GM23338 (cell line): ENCODE data around the gene AFAP1. TPM values are rescaled to one million over a fixed set of nuclear protein-coding genes. Genes with fewer than 3 reads are reported as not detected.

Source experiments
- ATAC-seq: fragments of 200-7000 bp; cut with Tn5 transposase; 3 replicates; pipeline ENCODE4 v1.9.1; 2020
- DNase-seq: peaks from one replicate; pipeline ENCODE4 v3.0.0-alpha.2; 2015; ENCODE audit warnings: low spot score
- H2AFZ ChIP-seq: fragments of 200-600 bp; sonication (generic); 2 replicates; pipeline ENCODE4 v1.8.0; 2016; ENCODE audit warnings: antibody characterized with exemption, mild to moderate bottlenecking, moderate library complexity
- H3F3A ChIP-seq: fragments of 200-600 bp; sonication (generic); replicated peaks from 2 replicates; pipeline ENCODE4 v1.8.0; 2017; ENCODE audit warnings: antibody characterized with exemption, mixed run types, low read depth
- H3K27ac ChIP-seq: fragments of 200-600 bp; sonication (generic); 2 replicates; pipeline ENCODE4 v1.6.1; 2016; ENCODE audit warnings: low read depth
- H3K27me3 ChIP-seq: fragments of 200-600 bp; sonication (generic); 2 replicates; pipeline ENCODE4 v1.8.0; 2016; ENCODE audit warnings: mild to moderate bottlenecking, mixed run types, moderate library complexity; ENCODE audit not compliant: insufficient read depth
- H3K36me3 ChIP-seq: fragments of 200-600 bp; sonication (generic); 2 replicates; pipeline ENCODE4 v1.8.0; 2016; ENCODE audit warnings: mild to moderate bottlenecking; ENCODE audit not compliant: insufficient read depth
- H3K4me1 ChIP-seq: fragments of 200-600 bp; sonication (generic); 2 replicates; pipeline ENCODE4 v1.8.0; 2016; ENCODE audit warnings: mild to moderate bottlenecking, moderate library complexity; ENCODE audit not compliant: insufficient read depth
- H3K4me2 ChIP-seq: fragments of 200-600 bp; sonication (generic); 2 replicates; pipeline ENCODE4 v1.7.1; 2017; ENCODE audit warnings: mixed run types
- H3K4me3 ChIP-seq: fragments of 200-600 bp; sonication (generic); 2 replicates; pipeline ENCODE4 v1.6.1; 2016; ENCODE audit warnings: mixed run types
- H3K79me2 ChIP-seq: fragments of 200-600 bp; sonication (generic); replicated peaks from 2 replicates; pipeline ENCODE4 v1.8.0; 2017; ENCODE audit warnings: mild to moderate bottlenecking; ENCODE audit not compliant: insufficient read depth
- H3K9me2 ChIP-seq: fragments of 200-600 bp; sonication (generic); 2 replicates; pipeline ENCODE4 v1.8.0; 2017; ENCODE audit not compliant: insufficient read depth
- H4K20me1 ChIP-seq: fragments of 200-600 bp; sonication (generic); replicated peaks from 2 replicates; pipeline ENCODE4 v1.8.0; 2017; ENCODE audit warnings: mild to moderate bottlenecking; ENCODE audit not compliant: insufficient read depth
- H3K27ac Mint-ChIP-seq: 2 replicates; pipeline ENCODE4 v1.8.0; 2020; ENCODE audit warnings: inconsistent platforms, mild to moderate bottlenecking, moderate library complexity, mixed read lengths
- H3K27me3 Mint-ChIP-seq: 3 replicates; pipeline ENCODE4 v1.8.0; 2022; ENCODE audit warnings: low read depth, mild to moderate bottlenecking, moderate library complexity, mixed read lengths, inconsistent platforms; ENCODE audit not compliant: insufficient read depth, poor library complexity
- H3K36me3 Mint-ChIP-seq: 3 replicates; pipeline ENCODE4 v1.8.0; 2021; ENCODE audit warnings: low read depth, mild to moderate bottlenecking, inconsistent platforms, moderate library complexity, mixed read lengths
- H3K4me1 Mint-ChIP-seq: 3 replicates; pipeline ENCODE4 v1.8.0; 2020; ENCODE audit warnings: mild to moderate bottlenecking, inconsistent platforms, mixed read lengths
- H3K4me3 Mint-ChIP-seq: 3 replicates; pipeline ENCODE4 v1.8.0; 2021; ENCODE audit warnings: moderate library complexity, mild to moderate bottlenecking, inconsistent platforms, mixed read lengths
- H3K9me3 Mint-ChIP-seq: 3 replicates; pipeline ENCODE4 v1.8.0; 2020; ENCODE audit warnings: moderate library complexity, mild to moderate bottlenecking, inconsistent platforms, mixed read lengths
- polyA plus RNA-seq: library from polyadenylated mRNA; unstranded; fragments of >200 nt; fragmentation: Nextera tagmentation; extraction: Ambion mirVana; gene quantifications from 2 replicates; pipeline ENCODE4 v1.2.1, GENCODE V29; 2016
- total RNA-seq: library from RNA; depleted of rRNA; stranded (reverse); fragments of >200 nt; shearing (Covaris generic); gene quantifications from 2 replicates; pipeline ENCODE4 v1.2.3, GENCODE V29; 2014
- TF ChIP-seq, protein P1 (sequence below): fragments of 250-450 bp; sonication (Bioruptor Pico); IDR thresholded peaks from 2 replicates; pipeline ENCODE4 v1.5.0; 2020; ENCODE audit warnings: mild to moderate bottlenecking, moderate library complexity
- TF ChIP-seq, protein P2 (sequence below): IDR thresholded peaks from one replicate; pipeline ENCODE4 v1.6.1; 2018; ENCODE audit warnings: antibody characterized with exemption; ENCODE audit not compliant: unreplicated experiment
- TF ChIP-seq, protein P3 (sequence below), 2 experiments: fragments of 200-600 bp in 1 of 2; sonication (generic) in 1 of 2; conservative IDR thresholded peaks; 2 replicates each; pipeline versions ENCODE4 v1.5.1 to v1.6.1; 2016 to 2017; ENCODE audit warnings: antibody characterized with exemption in 2 of 2, low read depth in 2 of 2, mild to moderate bottlenecking in 2 of 2, moderate library complexity in 1 of 2

AFAP1 gene
- total and polyA plus RNA-seq, 2 experiments from 2014 or later, result 6.5 to 21.5 TPM

DNA sequence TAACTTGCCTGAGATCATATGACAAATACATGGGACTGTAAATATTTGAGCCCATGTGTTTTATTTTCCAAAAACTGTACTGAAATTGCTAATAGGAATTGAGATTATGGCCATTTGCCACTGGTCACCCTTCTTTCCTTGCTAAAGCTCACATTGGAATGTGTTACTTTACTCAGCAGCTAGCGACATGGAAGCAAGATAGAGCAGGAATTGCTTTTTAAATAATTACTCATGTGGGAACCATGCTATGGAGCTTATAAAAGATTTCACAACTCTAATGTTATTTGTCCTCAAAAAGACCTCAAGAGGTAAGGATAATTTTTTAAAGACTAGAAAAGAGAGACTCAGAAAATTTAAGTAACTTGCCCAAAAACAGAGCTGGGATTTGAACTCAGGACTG is 48.8 kb upstream of the AFAP1 start (continued):
- TF ChIP-seq, protein P1, sequence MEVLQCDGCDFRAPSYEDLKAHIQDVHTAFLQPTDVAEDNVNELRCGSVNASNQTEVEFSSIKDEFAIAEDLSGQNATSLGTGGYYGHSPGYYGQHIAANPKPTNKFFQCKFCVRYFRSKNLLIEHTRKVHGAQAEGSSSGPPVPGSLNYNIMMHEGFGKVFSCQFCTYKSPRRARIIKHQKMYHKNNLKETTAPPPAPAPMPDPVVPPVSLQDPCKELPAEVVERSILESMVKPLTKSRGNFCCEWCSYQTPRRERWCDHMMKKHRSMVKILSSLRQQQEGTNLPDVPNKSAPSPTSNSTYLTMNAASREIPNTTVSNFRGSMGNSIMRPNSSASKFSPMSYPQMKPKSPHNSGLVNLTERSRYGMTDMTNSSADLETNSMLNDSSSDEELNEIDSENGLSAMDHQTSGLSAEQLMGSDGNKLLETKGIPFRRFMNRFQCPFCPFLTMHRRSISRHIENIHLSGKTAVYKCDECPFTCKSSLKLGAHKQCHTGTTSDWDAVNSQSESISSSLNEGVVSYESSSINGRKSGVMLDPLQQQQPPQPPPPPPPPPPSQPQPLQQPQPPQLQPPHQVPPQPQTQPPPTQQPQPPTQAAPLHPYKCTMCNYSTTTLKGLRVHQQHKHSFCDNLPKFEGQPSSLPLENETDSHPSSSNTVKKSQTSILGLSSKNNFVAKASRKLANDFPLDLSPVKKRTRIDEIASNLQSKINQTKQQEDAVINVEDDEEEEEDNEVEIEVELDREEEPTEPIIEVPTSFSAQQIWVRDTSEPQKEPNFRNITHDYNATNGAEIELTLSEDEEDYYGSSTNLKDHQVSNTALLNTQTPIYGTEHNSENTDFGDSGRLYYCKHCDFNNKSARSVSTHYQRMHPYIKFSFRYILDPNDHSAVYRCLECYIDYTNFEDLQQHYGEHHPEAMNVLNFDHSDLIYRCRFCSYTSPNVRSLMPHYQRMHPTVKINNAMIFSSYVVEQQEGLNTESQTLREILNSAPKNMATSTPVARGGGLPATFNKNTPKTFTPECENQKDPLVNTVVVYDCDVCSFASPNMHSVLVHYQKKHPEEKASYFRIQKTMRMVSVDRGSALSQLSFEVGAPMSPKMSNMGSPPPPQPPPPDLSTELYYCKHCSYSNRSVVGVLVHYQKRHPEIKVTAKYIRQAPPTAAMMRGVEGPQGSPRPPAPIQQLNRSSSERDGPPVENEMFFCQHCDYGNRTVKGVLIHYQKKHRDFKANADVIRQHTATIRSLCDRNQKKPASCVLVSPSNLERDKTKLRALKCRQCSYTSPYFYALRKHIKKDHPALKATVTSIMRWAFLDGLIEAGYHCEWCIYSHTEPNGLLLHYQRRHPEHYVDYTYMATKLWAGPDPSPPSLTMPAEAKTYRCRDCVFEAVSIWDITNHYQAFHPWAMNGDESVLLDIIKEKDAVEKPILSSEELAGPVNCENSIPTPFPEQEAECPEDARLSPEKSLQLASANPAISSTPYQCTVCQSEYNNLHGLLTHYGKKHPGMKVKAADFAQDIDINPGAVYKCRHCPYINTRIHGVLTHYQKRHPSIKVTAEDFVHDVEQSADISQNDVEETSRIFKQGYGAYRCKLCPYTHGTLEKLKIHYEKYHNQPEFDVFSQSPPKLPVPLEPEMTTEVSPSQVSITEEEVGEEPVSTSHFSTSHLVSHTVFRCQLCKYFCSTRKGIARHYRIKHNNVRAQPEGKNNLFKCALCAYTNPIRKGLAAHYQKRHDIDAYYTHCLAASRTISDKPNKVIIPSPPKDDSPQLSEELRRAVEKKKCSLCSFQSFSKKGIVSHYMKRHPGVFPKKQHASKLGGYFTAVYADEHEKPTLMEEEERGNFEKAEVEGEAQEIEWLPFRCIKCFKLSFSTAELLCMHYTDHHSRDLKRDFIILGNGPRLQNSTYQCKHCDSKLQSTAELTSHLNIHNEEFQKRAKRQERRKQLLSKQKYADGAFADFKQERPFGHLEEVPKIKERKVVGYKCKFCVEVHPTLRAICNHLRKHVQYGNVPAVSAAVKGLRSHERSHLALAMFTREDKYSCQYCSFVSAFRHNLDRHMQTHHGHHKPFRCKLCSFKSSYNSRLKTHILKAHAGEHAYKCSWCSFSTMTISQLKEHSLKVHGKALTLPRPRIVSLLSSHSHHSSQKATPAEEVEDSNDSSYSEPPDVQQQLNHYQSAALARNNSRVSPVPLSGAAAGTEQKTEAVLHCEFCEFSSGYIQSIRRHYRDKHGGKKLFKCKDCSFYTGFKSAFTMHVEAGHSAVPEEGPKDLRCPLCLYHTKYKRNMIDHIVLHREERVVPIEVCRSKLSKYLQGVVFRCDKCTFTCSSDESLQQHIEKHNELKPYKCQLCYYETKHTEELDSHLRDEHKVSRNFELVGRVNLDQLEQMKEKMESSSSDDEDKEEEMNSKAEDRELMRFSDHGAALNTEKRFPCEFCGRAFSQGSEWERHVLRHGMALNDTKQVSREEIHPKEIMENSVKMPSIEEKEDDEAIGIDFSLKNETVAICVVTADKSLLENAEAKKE (CRISPR knock-in tag), result no peak

DNA sequence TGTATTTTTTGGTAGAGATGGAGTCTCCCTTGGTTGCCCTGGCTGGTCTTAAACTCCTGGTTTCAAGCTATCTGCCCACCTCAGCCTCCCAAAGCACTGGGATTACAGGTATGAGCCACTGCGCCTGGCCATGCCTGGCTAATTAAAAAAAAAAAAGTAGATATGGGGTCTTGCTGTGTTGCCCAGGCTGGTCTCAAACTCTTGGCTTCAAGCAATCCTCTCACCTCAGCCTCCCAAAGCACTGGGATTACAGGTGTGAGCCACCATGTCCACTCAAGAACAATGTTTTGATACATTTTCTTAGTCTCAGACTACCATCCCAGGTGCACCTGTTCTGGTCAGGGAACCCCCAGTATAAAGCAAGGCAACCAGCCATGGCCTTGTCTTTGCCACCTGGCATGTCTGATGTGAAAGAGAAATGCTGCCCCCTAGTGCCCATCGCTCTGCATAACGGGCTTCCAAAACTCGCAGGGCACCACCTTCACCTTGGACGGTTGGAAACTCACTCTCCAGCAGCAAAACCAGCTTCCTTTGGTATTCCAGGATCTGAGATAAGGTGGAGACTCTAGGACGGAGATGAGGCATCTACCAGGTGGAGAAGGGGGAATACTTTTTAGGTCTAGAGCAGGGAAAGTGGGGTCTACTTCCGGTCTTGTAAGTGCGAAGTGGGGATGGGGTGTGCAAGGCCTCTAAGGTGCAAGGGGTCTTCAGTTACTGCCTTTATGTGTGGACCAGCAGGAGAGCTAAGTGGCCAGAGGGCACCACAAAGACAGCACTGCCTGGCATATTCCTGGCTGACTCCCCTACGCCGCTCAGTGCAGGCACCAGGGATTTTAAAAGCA is 47.7 kb upstream of the AFAP1 start:
- no peak overlapping the region for H3K4me2 ChIP-seq
- H3K27me3 ChIP-seq, result no peaks in the 10 kb centered on the region
- Mint-ChIP-seq H3K27ac (peak overlapping the region; percentile 53; the same call in 1 of the 2 replicates), H3K4me3 (no peak overlapping the region), H3K9me3 (no peaks in the 10 kb centered on the region), H3K4me1 (peaks cover 14% of the 10 kb centered on the region), H3K36me3 (no peaks in the 10 kb centered on the region), H3K27me3 (peaks cover 14% of the 10 kb centered on the region)
- DNase-seq (peak; percentile 93), ATAC-seq (peak; percentile 79)
- peak overlapping the region; percentile 33; the same call in 1 of the 2 replicates for H2AFZ ChIP-seq
- no peaks in the 10 kb centered on the region for H4K20me1 ChIP-seq
- H3K4me1 ChIP-seq, result peaks cover 8% of the 10 kb centered on the region; the same call in 1 of the 2 replicates
- H3K36me3 ChIP-seq, result no peaks in the 10 kb centered on the region
- H3F3A ChIP-seq, result no peaks in the 10 kb centered on the region; the same call in 1 of the 2 replicates
- H3K9me2 ChIP-seq, result no peaks in the 10 kb centered on the region
- no peak overlapping the region for H3K4me3 ChIP-seq
- no peak overlapping the region for H3K27ac ChIP-seq
- no peaks in the 10 kb centered on the region for H3K79me2 ChIP-seq
- TF ChIP-seq, protein P2, sequence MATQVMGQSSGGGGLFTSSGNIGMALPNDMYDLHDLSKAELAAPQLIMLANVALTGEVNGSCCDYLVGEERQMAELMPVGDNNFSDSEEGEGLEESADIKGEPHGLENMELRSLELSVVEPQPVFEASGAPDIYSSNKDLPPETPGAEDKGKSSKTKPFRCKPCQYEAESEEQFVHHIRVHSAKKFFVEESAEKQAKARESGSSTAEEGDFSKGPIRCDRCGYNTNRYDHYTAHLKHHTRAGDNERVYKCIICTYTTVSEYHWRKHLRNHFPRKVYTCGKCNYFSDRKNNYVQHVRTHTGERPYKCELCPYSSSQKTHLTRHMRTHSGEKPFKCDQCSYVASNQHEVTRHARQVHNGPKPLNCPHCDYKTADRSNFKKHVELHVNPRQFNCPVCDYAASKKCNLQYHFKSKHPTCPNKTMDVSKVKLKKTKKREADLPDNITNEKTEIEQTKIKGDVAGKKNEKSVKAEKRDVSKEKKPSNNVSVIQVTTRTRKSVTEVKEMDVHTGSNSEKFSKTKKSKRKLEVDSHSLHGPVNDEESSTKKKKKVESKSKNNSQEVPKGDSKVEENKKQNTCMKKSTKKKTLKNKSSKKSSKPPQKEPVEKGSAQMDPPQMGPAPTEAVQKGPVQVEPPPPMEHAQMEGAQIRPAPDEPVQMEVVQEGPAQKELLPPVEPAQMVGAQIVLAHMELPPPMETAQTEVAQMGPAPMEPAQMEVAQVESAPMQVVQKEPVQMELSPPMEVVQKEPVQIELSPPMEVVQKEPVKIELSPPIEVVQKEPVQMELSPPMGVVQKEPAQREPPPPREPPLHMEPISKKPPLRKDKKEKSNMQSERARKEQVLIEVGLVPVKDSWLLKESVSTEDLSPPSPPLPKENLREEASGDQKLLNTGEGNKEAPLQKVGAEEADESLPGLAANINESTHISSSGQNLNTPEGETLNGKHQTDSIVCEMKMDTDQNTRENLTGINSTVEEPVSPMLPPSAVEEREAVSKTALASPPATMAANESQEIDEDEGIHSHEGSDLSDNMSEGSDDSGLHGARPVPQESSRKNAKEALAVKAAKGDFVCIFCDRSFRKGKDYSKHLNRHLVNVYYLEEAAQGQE, result no peak
- TF ChIP-seq, protein P3, sequence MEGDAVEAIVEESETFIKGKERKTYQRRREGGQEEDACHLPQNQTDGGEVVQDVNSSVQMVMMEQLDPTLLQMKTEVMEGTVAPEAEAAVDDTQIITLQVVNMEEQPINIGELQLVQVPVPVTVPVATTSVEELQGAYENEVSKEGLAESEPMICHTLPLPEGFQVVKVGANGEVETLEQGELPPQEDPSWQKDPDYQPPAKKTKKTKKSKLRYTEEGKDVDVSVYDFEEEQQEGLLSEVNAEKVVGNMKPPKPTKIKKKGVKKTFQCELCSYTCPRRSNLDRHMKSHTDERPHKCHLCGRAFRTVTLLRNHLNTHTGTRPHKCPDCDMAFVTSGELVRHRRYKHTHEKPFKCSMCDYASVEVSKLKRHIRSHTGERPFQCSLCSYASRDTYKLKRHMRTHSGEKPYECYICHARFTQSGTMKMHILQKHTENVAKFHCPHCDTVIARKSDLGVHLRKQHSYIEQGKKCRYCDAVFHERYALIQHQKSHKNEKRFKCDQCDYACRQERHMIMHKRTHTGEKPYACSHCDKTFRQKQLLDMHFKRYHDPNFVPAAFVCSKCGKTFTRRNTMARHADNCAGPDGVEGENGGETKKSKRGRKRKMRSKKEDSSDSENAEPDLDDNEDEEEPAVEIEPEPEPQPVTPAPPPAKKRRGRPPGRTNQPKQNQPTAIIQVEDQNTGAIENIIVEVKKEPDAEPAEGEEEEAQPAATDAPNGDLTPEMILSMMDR (conservative IDR thresholded peaks at IDR 0.05; ENCODE audit: low read depth in 2 of 2), result peak; percentile 92 to 96
